ENCODE data around the gene RFX4.

DNA sequence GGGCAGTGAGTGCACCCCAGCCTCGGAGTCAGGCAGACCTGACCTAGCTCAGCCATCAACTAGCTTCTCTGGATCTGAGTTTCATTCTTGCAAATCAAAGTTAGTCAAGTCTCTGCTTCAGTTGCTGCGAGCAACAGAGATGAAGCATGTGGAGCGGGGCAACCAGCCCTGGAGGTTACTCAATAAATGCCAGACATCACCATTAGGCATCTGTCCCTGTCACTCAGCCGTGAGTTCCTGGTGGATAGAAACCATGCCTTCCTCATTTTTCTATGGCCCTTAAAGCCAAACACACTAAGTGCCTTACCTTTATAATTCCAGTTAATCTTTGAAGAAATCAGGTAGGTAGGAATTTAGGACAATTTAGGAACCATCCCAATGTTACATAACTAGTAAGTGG, 19.3 kb downstream of the RFX4 start:
- TF ChIP-seq CTCF (conservative IDR thresholded peaks at IDR 0.05; ENCODE audit: low read depth, low read length) = no peak
- TF ChIP-seq EZH2 (IDR thresholded peaks at IDR 0.05; ENCODE audit: borderline replicate concordance, low read depth, low read length, poor library complexity, severe bottlenecking) = no peak

Data from A673 (cell line).